HG03060 (cell line): ENCODE measurements around the gene SLC15A3.

Experiments used
- ATAC-seq: cut with Tn5 transposase; IDR thresholded peaks from one replicate; pipeline ENCODE4 v1.9.1; 2021; ENCODE audit warnings: low read depth, moderate number of reproducible peaks; ENCODE audit not compliant: unreplicated experiment

The SLC15A3 gene

GRCh38 chr11:60948250-60948649 is 3.7 kb downstream of the SLC15A3 start:
- ATAC-seq, result no peak

DNA sequence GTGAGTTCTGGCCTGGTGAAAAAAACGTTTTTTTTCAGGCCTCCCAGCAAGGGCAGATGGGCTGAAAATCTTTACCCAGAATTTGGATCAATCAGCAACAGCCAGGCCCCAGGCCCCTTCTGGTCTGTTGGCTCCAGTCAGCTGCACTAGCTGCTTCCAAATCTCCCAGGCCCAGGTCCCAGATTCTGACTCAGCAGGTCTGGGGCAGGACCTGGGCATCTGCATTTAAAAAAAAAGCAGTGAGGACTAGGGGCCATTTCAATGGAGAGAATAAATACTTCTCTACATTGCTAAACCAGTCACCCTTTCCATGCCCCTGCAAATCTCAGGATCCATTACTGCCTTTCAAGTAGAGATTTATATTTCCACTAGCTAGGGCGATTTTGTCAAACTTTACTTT is 4.3 kb downstream of the SLC15A3 start:
- no peak for ATAC-seq

- ATAC-seq, result no peak
Measured at GRCh38 chr11:60946601-60947264, 5.2 kb downstream of the SLC15A3 start.

DNA sequence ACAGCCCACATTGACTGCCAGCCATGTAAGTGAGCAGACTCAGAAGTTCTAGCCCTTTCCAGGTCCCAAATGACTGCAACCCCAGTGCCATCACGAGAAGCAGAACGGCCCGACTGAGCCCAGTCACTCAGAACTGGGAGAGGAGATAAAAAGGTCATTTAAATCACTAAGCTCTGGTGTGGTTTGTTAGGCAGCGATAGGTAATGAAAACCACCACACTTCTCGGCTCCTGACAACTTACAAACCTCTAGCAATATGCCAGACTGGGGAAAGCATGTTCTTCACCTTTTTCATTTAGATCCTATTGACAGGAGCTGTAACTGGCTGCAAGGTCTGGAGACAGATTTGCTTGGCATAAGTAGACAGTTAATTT is 6.7 kb downstream of the SLC15A3 start:
- ATAC-seq, result no peak

DNA sequence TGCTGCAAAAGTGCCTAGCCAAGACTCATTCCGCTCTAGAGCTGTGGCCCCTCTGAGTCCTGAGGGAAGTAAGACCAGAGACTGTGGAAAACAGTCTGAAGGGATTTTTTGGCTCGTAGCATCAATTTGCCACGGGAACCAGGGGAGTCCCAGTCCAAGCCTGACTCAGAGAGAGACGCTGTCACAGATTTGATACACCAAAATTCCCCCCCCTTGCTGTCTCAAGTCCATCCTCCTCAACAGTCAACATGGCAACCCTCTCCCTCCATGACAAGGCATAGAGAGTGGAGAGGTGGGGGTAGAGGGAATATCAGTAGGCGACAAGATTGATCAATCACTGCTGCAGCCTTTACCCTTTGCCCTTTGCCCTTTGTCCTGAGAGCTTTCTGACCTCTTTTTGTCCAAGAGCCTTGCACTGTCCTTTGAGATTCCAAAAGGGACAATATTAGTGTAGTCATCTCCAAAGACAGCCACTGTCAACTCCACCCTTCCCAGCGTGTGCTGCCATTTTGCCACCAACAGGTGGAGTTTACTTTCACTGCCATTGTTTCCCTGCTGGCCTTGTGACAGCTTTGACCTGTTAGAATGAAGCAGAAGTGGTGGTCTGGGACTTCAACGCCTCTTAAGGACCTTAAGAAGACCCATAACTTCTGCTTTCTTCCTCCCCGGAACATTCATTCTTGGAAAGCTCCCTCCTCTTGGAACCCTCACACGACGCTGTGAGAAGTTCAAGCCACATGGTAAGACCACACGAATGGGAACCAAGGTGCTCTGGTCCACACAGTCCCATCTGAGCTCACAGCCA is 7.3 kb downstream of the SLC15A3 start:
- no peak for ATAC-seq

DNA sequence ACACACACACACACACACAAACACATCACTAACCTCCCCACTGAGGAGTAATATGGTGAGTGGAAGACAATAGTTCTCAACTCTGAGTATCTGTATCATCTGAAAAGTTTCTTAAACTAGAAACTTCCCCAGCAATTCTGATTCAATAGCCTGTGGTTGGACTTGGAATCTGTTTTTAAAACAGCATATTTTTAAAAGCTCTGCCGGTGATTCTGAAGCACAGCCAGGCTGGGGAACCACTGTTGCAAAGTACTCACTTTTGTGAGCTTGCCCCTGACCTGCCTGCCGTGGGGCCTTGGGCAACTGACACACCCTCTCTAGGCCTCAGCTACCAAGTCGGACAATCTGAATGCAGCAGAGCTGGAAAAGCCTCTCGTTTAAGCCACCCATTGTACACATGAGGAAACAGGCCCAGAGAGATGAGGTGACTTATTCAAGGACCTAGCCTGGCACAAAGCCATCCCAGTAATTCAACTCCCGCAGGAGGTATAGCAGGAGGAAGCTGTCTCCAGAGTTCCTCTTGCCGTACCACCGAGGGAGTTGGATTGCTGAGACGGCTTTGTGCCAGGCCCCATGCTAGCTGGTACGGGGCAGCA is 8.9 kb downstream of the SLC15A3 start:
- no peak for ATAC-seq

- ATAC-seq, result no peak
Measured at GRCh38 chr11:60942219-60942618, 9.8 kb downstream of the SLC15A3 start.

DNA sequence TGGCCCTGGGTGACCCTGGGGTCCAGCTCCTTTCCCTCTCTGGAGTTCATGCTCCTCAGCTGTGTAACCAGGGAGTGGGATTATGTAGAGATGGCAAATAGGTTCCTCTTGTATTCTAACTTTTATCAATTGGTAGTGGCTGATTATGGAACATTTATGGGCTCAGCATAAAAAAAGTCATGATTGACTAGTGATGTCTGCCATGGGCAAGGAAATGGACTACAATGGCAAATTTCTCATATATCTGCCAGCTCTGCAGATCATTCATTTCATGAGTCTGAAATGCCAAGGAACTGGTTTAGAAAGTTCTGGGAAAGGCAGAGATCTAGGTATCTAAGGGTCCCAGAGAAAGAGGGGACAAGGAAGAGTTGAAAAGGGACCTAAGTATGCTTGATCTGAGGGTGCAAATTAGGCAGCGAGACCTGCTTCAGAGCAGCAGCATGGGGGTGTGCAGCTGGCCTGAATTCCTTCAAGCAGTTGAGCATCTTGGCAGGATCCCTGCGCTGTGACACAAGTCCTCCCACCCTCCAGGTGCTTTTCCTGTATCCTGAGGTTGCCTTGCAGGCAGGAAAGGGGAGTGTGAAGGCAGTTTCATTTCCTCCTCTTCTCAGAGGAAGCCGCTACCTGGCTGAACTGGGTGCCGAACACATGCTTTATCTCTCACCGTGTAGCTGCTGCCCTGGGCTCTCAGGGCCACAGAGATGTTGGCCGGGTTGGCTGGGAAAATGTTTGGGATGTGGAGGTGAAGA is 10.4 kb downstream of the SLC15A3 start:
- no peak for ATAC-seq

DNA sequence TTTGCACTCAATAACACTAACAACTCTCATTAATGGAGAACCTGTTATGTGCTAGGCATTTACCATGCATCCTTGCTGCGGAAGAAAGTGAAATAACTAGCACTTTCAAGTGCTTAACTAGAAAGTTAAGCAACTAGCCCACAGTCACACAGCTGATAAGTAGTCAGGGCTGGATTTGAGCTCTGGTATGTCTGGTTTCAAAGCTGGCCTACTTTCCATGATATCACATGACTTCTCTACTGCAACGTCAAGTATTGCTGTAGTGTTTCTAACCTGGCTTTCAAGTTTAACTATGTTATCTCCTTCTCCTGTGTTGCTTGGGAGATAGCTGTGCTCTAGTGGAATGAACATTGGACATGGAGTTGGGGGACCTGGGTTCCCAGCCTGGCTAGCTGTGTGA is 12.1 kb downstream of the SLC15A3 start:
- ATAC-seq, result no peak

GRCh38 chr11:60939301-60939700 is 12.7 kb downstream of the SLC15A3 start:
- no peak for ATAC-seq

- ATAC-seq, result no peak
Measured at GRCh38 chr11:60938500-60938899, 13.5 kb downstream of the SLC15A3 start.

DNA sequence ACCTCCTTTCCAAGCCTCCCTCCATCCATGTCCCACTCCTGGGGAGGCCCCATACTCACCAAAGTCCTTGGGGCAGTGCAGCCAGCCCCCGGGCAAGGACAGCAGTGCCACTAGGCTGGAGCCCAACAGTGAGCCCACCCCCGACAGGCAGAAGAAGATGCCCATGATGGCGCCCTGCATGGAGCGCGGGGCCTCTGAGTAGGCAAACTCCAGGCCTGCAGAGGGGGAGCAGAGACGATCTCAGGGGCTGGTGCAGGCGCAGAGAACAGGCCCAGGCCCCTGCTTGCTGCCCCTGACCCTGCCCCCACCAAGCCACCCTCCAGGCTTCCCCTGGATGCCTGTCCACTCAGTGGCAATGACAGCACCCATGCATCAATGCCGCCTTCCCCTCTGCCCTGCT is 14.2 kb downstream of the SLC15A3 start:
- ATAC-seq, result no peak

GRCh38 chr11:60937144-60937527 is 14.8 kb downstream of the SLC15A3 start:
- ATAC-seq, result no peak

GRCh38 chr11:60936467-60937143 is 15.4 kb downstream of the SLC15A3 start:
- ATAC-seq, result no peak

GRCh38 chr11:60935676-60936442 is 16.1 kb downstream of the SLC15A3 start:
- ATAC-seq, result no peak

- no peak for ATAC-seq
Measured at GRCh38 chr11:60934790-60935605, 17.0 kb downstream of the SLC15A3 start.

GRCh38 chr11:60934124-60934789 is 17.7 kb downstream of the SLC15A3 start:
- no peak for ATAC-seq

GRCh38 chr11:60933416-60934123 is 18.4 kb downstream of the SLC15A3 start:
- no peak for ATAC-seq
